GM13977 (cell line): ENCODE data around the gene CELA1.
A peak's percentile ranks its signal among the peaks of the same experiment; 100 is the strongest.

Source experiments
- DNase-seq: peaks from one replicate; pipeline ENCODE4 v3.0.0; 2012; ENCODE audit warnings: low spot score
- in situ Hi-C: fragments of 300-500 bp; cut with MboI; formaldehyde crosslinking; loops from one replicate; pipeline ENCODE4 v1.12.0; 2022; ENCODE audit warnings: low sequenced_read_pairs, low pct_unique_long_range_greater_than_20kb, mixed read lengths, inconsistent platforms; ENCODE audit not compliant: unreplicated experiment
- TF ChIP-seq, protein P1 (sequence below): IDR thresholded peaks from 2 replicates; pipeline ENCODE4 v1.5.1; 2012; ENCODE audit warnings: mild to moderate bottlenecking, control low read depth; ENCODE audit not compliant: insufficient read depth; ENCODE audit errors: extremely low read depth, missing control alignments

CELA1 gene

DNA sequence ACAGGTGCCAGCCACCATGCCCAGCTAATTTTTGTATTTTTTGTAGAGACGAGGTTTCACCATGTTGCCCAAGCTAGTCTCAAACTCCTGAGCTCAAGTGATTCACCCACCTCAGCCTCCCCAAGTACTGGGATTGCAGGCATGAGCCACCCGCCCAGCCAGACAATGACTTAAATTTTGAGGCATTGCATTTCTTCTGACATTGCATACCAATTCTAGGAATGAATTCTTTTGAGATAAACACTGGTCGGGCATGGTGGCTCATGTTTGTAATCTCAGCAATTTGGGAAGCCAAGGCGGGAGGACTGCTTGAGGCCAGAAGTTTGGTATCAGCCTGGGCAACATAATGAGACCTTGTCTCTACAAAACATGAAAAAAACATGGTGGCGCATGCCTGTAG, 2.5 kb upstream of the CELA1 start:
- no peak for DNase-seq
- TF ChIP-seq, protein P1, sequence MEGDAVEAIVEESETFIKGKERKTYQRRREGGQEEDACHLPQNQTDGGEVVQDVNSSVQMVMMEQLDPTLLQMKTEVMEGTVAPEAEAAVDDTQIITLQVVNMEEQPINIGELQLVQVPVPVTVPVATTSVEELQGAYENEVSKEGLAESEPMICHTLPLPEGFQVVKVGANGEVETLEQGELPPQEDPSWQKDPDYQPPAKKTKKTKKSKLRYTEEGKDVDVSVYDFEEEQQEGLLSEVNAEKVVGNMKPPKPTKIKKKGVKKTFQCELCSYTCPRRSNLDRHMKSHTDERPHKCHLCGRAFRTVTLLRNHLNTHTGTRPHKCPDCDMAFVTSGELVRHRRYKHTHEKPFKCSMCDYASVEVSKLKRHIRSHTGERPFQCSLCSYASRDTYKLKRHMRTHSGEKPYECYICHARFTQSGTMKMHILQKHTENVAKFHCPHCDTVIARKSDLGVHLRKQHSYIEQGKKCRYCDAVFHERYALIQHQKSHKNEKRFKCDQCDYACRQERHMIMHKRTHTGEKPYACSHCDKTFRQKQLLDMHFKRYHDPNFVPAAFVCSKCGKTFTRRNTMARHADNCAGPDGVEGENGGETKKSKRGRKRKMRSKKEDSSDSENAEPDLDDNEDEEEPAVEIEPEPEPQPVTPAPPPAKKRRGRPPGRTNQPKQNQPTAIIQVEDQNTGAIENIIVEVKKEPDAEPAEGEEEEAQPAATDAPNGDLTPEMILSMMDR, result no peak
- in situ Hi-C loops, result loop anchor here (25.0 kb wide), 3 partner anchors 287 to 837 kb away; partner anchors contain the start of gene DIP2B

DNA sequence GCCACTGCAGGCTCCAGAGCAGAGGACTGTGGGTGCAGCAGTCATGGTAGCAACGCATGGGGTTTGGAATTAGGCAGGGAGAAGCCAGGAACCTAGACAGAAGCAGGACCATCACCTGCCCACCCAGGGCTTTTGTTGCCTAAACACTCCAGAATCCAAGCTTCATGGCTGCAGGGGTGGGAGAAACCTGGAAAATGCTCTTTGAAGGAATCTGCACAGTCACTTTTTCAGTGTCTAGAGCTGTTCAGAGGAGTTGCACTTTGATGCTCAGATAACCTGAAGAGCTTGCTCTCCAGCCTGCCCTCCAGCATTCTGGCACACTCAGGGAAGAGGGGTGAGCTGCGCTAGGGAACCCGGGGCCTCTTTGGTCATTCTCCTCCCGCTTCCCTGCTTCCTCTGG, 1.6 kb upstream of the CELA1 start:
- TF ChIP-seq, protein P1, result no peak
- in situ Hi-C loops, result loop anchor here (25.0 kb wide), 3 partner anchors 286 to 836 kb away; partner anchors contain the start of gene DIP2B

DNA sequence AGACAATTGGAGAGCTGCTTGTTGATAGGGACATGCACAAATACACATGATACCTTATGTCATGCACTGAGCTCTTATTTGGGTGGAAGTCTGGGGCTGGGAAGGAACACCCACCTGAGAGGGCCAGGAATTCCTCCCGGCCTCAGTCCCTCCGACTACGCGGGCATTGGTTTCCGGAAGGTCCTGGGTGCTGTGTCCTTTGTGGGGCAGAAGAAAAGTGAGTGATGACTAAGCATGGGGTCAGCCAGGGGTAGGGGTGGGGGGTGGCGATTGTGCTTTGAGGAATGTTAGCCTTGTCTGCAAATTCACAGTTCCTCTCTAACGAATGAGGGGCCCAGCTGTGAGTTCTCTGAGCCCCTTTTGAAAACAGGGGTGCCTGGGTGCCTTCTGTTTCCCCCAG, 798 bp downstream of the CELA1 start:
- TF ChIP-seq, protein P1, result no peak
- in situ Hi-C loops, result loop anchor here (25.0 kb wide), 3 partner anchors 283 to 833 kb away; partner anchors contain the start of gene DIP2B
- DNase-seq, result no peak

More for the DNA sequence above, 1.6 kb upstream of the CELA1 start:
- DNase-seq, result no peak

DNA sequence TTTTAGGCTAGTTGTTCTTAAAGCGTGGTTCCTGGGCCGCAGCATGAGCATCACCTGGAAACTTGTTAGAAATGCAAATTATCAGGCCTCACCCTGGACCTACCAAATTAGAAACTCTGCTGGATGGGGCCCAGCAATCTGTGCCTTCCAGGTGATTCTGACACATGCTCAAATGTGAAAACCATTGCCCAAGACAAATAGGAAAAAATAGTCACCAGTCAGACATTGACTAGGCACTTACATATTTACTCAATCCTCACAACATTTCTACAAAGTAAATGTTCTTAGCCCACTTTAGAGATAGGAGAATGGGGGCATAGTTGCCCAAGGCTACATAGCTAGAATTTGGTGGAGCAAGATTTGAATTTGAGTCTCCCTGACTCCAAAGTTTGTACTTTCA, 3.3 kb downstream of the CELA1 start:
- in situ Hi-C loops, result loop anchor here (25.0 kb wide), 3 partner anchors 281 to 831 kb away; partner anchors contain the start of gene DIP2B
- DNase-seq, result no peak
- TF ChIP-seq, protein P1, result no peak

DNA sequence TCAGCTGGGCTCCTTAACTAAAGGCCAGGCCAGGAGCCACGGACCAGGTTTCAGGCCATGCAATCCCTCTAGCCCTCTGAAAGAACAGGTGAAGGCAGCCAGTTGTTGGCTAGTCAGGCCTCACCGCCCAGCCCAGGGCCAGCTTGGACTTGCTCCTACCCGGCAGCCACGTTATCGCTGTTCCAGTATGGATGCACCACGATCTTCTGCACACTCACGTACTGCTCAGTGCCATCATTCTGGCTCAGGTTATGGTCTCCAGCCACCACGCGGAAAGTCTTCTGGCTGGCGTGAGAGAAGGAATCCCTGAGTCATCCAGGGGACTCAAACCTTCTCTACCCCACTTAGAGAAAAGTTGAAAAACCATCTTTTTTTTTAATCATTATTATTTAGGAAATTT, 4.1 kb downstream of the CELA1 start:
- in situ Hi-C loops, result loop anchor here (25.0 kb wide), 3 partner anchors 280 to 830 kb away; partner anchors contain the start of gene DIP2B
- no peak for DNase-seq
- TF ChIP-seq, protein P1, result no peak

DNA sequence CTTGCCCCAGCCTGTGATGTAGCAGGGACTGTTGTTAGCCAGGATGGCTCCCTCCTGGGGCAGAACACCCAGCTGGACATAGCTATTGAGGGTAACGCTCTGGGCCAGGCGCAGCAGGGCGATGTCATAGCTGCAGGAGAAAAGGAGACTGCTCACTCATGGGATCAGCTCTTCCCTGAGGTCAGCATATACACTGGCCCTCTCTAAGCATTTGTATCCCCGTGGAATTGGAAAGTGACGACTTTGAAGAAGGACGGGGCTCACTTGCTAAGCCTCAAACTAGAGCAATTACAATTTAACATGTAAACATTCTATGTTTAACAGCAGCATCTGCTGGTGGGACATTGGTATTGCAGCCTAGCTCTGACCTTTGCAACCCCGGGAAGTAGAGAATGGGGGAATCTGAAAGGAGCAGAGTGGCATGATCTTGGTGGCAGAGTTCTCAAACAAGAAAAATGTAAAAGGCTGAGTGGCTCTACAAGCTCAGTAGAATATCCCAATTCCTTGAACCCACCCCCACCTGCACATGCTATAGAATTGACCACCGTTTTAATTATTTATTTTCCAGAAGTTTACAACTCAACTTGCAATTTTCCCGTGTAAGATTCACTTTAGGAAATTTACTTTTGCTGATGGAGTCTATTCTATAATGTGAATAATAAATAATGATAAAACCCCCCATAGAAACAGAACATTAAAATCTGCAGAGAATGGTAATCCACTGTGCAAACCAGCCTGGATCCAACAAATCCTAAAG, 5.0 kb downstream of the CELA1 start:
- DNase-seq, result peak; percentile 72
- TF ChIP-seq, protein P1, result peak; percentile 99
- in situ Hi-C loops, result loop anchor here (25.0 kb wide), 3 partner anchors 279 to 829 kb away; partner anchors contain the start of gene DIP2B
